Activated naive CD8-positive, alpha-beta T cell treated with anti-CD3 and anti-CD28 coated beads for 36 hours (primary cell): ENCODE results near the gene POLR1A. TPM values are rescaled to one million over a fixed set of nuclear protein-coding genes. Genes with fewer than 3 reads are reported as not detected.
A peak's percentile ranks its signal among the peaks of the same experiment; 100 is the strongest.

ENCODE experiments used
- DNase-seq: peaks from one replicate; pipeline ENCODE4 v3.0.0; 2021
- H3K27ac Mint-ChIP-seq: one replicate; pipeline ENCODE4 v1.8.0; 2022; ENCODE audit warnings: mild to moderate bottlenecking, moderate library complexity, mixed read lengths
- H3K27me3 Mint-ChIP-seq: one replicate; pipeline ENCODE4 v1.8.0; 2022; ENCODE audit warnings: mild to moderate bottlenecking, mixed read lengths
- H3K36me3 Mint-ChIP-seq: one replicate; pipeline ENCODE4 v1.8.0; 2021; ENCODE audit warnings: mild to moderate bottlenecking, mixed read lengths
- H3K4me1 Mint-ChIP-seq: one replicate; pipeline ENCODE4 v1.8.0; 2021; ENCODE audit warnings: mixed read lengths
- H3K4me3 Mint-ChIP-seq: one replicate; pipeline ENCODE4 v1.8.0; 2022; ENCODE audit warnings: mild to moderate bottlenecking, moderate library complexity, mixed read lengths
- H3K9me3 Mint-ChIP-seq: one replicate; pipeline ENCODE4 v1.8.0; 2022; ENCODE audit warnings: mixed read lengths
- total RNA-seq, 2 experiments: library from RNA; stranded (reverse); gene quantifications; one replicate each; pipeline ENCODE4 v1.2.3, GENCODE V29; 2021

Gene POLR1A
- total RNA-seq, 2 experiments from 2014 or later, result 56.0 to 56.6 TPM

GRCh38 chr2:86118130-86118529, 12.4 kb upstream of the POLR1A start:
- peaks cover 27% of the 10 kb centered on the region for H3K36me3 Mint-ChIP-seq
- H3K9me3 Mint-ChIP-seq, result no peaks in the 10 kb centered on the region
- H3K4me1 Mint-ChIP-seq, result peaks cover 4% of the 10 kb centered on the region
- no peak for DNase-seq
- H3K4me3 Mint-ChIP-seq, result no peak overlapping the region
- H3K27me3 Mint-ChIP-seq, result no peaks in the 10 kb centered on the region
- H3K27ac Mint-ChIP-seq, result peak overlapping the region; percentile 21

- Mint-ChIP-seq H3K9me3 (peaks cover 3% of the 10 kb centered on the region), H3K4me3 (peak overlapping the region; percentile 96), H3K27me3 (no peaks in the 10 kb centered on the region), H3K27ac (peak overlapping the region; percentile 99), H3K36me3 (peaks cover 48% of the 10 kb centered on the region), H3K4me1 (peaks cover 43% of the 10 kb centered on the region)
- DNase-seq, result no peak
Observed at GRCh38 chr2:86107031-86107430, 1.3 kb upstream of the POLR1A start.

GRCh38 chr2:86105969-86106945, 571 bp upstream of the POLR1A start, which contains the start of gene PTCD3:
Gene PTCD3, plus strand, starts transcription at chr2:86106235. Its CDS starts 13 bp downstream, at chr2:86106248.
- peak within 1 kb of the TSS; percentile 96 for H3K4me3 Mint-ChIP-seq
- H3K4me1 Mint-ChIP-seq, result peaks cover 48% of the 10 kb centered on the region
- peak within 1 kb of the TSS; percentile 99 for H3K27ac Mint-ChIP-seq
- DNase-seq, result peak; percentile 93
- H3K36me3 Mint-ChIP-seq, result peaks cover 53% of the 10 kb centered on the region
- no peaks in the 10 kb centered on the region for H3K27me3 Mint-ChIP-seq
- peaks cover 3% of the 10 kb centered on the region for H3K9me3 Mint-ChIP-seq

- Mint-ChIP-seq H3K4me1 (peaks cover 38% of the 10 kb centered on the region), H3K36me3 (peaks cover 48% of the 10 kb centered on the region), H3K9me3 (peaks cover 3% of the 10 kb centered on the region), H3K4me3 (no peak overlapping the region), H3K27ac (no peak overlapping the region), H3K27me3 (no peaks in the 10 kb centered on the region)
- no peak for DNase-seq
Observed at GRCh38 chr2:86102157-86102556, 3.5 kb downstream of the POLR1A start.

- H3K27ac Mint-ChIP-seq, result no peak overlapping the region
- H3K4me1 Mint-ChIP-seq, result peaks cover 26% of the 10 kb centered on the region
- no peak for DNase-seq
- peaks cover 3% of the 10 kb centered on the region for H3K9me3 Mint-ChIP-seq
- peaks cover 39% of the 10 kb centered on the region for H3K36me3 Mint-ChIP-seq
- H3K27me3 Mint-ChIP-seq, result no peaks in the 10 kb centered on the region
- H3K4me3 Mint-ChIP-seq, result no peak overlapping the region
Observed at GRCh38 chr2:86097913-86098312, 7.8 kb downstream of the POLR1A start.

GRCh38 chr2:86097114-86097896, 8.4 kb downstream of the POLR1A start:
- H3K4me3 Mint-ChIP-seq, result no peak overlapping the region

GRCh38 chr2:86094229-86094628, 11.5 kb downstream of the POLR1A start:
- H3K36me3 Mint-ChIP-seq, result peaks cover 31% of the 10 kb centered on the region
- peaks cover 10% of the 10 kb centered on the region for H3K4me1 Mint-ChIP-seq
- H3K9me3 Mint-ChIP-seq, result no peaks in the 10 kb centered on the region
- no peak for DNase-seq
- H3K27me3 Mint-ChIP-seq, result no peaks in the 10 kb centered on the region
- no peak overlapping the region for H3K4me3 Mint-ChIP-seq
- no peak overlapping the region for H3K27ac Mint-ChIP-seq

More at GRCh38 chr2:86097114-86097896, 8.4 kb downstream of the POLR1A start:
- H3K36me3 Mint-ChIP-seq, result peaks cover 33% of the 10 kb centered on the region
- H3K9me3 Mint-ChIP-seq, result peaks cover 3% of the 10 kb centered on the region
- H3K27me3 Mint-ChIP-seq, result no peaks in the 10 kb centered on the region
- H3K27ac Mint-ChIP-seq, result no peak overlapping the region
- peaks cover 20% of the 10 kb centered on the region for H3K4me1 Mint-ChIP-seq
- no peak for DNase-seq

- Mint-ChIP-seq H3K9me3 (no peaks in the 10 kb centered on the region), H3K27me3 (no peaks in the 10 kb centered on the region), H3K36me3 (peaks cover 21% of the 10 kb centered on the region), H3K4me1 (no peaks in the 10 kb centered on the region), H3K27ac (no peak overlapping the region), H3K4me3 (no peak overlapping the region)
- DNase-seq, result no peak
Observed at GRCh38 chr2:86087936-86088850, 17.5 kb downstream of the POLR1A start.

- no peak for DNase-seq
- Mint-ChIP-seq H3K36me3 (peaks cover 33% of the 10 kb centered on the region), H3K27ac (no peak overlapping the region), H3K27me3 (no peaks in the 10 kb centered on the region), H3K4me1 (peaks cover 25% of the 10 kb centered on the region), H3K4me3 (no peak overlapping the region), H3K9me3 (no peaks in the 10 kb centered on the region)
Observed at GRCh38 chr2:86082756-86083155, 22.9 kb downstream of the POLR1A start.

GRCh38 chr2:86081724-86082123, 24.0 kb downstream of the POLR1A start:
- H3K36me3 Mint-ChIP-seq, result peaks cover 41% of the 10 kb centered on the region
- no peak overlapping the region for H3K4me3 Mint-ChIP-seq
- H3K4me1 Mint-ChIP-seq, result peaks cover 25% of the 10 kb centered on the region
- no peaks in the 10 kb centered on the region for H3K9me3 Mint-ChIP-seq
- no peaks in the 10 kb centered on the region for H3K27me3 Mint-ChIP-seq
- DNase-seq, result no peak
- H3K27ac Mint-ChIP-seq, result no peak overlapping the region

GRCh38 chr2:86079981-86080911, 25.4 kb downstream of the POLR1A start:
- H3K27me3 Mint-ChIP-seq, result no peaks in the 10 kb centered on the region
- no peaks in the 10 kb centered on the region for H3K9me3 Mint-ChIP-seq
- H3K4me1 Mint-ChIP-seq, result peaks cover 25% of the 10 kb centered on the region
- peak; percentile 74 for DNase-seq
- H3K27ac Mint-ChIP-seq, result peak overlapping the region; percentile 56
- peaks cover 39% of the 10 kb centered on the region for H3K36me3 Mint-ChIP-seq
- H3K4me3 Mint-ChIP-seq, result no peak overlapping the region

- DNase-seq, result no peak
- Mint-ChIP-seq H3K27me3 (no peaks in the 10 kb centered on the region), H3K4me3 (no peak overlapping the region), H3K4me1 (peaks cover 25% of the 10 kb centered on the region), H3K27ac (no peak overlapping the region), H3K36me3 (peaks cover 39% of the 10 kb centered on the region), H3K9me3 (no peaks in the 10 kb centered on the region)
Observed at GRCh38 chr2:86078774-86079545, 26.7 kb downstream of the POLR1A start.

GRCh38 chr2:86075886-86076285, 29.8 kb downstream of the POLR1A start:
- no peak for DNase-seq
- Mint-ChIP-seq H3K4me3 (no peak overlapping the region), H3K9me3 (peaks cover 2% of the 10 kb centered on the region), H3K27ac (no peak overlapping the region), H3K4me1 (peaks cover 25% of the 10 kb centered on the region), H3K36me3 (peaks cover 56% of the 10 kb centered on the region), H3K27me3 (no peaks in the 10 kb centered on the region)
